HG02938 (cell line): ENCODE results near the gene POP5.

Source experiments
- ATAC-seq: cut with Tn5 transposase; IDR thresholded peaks from one replicate; pipeline ENCODE4 v1.9.1; 2021; ENCODE audit warnings: mild to moderate bottlenecking, moderate library complexity; ENCODE audit not compliant: unreplicated experiment

POP5 gene

DNA sequence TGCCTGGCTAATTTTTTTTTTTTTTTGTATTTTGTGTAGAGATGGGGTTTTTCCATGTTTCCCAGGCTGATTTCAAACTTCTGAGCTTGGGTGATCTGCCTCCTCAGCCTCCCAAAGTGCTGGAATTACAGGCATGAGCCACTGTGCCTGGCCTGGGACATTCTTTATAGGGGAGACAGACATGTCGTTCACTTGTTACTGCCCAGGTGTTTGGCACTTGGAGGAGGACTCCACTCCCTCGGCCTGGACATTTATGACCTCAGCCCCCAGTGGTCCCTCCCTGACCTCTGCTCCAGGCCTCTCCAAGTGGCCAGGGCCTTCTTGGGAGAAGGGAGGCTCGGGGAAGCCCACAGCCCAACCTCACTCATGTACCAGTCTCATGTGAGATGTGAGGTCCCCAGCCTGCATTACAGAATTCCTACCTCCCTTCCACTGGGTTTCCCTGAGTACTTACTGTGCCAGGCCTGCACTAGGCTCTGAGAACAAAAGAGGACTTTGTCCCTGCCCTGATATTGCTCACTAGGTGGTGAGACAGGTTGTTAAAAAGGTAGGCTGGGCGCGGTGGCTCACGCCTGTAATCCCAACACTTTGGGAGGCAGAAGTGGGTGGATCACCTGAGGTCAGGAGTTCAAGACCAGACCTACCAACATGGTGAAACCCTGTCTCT, 9.7 kb upstream of the POP5 start:
- no peak for ATAC-seq

DNA sequence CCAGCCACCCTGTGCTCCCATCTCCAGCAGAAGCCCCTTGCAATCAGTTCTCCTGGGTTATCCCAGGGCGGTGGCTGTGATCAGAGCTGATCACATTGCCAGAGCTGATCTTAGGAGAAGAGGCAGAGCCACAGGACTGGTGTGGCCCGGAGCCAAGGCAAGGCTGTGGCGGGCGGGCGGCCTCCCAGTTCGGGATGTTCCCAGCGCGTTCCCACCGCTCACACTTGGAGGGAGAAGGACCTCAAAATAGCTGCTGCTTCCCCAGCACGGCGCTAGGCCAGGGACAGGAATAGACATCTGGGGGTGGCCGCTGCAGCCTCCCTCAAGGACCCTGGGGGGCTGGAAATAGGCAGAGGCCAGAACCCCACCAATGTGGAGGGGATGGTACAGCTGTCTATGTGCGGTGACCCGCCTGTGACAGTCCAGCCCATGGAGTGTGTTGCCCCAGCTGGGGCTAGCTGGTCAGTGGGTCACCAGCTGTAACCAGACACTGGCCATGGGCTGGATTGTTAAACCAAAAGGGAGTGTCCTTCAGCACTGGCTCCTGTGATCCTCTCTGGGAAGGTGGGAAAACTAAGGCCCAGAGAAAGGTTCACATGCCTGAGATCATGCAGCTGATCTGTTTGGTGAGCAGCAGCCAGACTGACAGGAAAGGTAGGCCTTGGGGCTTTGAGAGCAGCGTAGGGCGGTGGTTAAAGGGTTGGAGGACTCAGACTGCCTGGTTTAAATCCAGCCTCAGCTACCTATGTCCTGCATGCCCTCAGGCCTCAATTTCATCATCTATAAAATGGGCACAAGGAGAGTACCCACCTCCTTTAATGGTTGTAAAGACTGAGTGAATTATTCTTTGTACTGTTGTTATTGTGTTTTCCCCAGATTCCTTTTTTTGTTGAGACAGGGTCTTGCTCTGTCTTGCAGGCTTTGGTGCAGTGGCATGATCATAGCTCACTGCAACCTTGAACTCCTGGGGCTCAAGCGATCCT, 8.0 kb upstream of the POP5 start:
- ATAC-seq, result no peak

DNA sequence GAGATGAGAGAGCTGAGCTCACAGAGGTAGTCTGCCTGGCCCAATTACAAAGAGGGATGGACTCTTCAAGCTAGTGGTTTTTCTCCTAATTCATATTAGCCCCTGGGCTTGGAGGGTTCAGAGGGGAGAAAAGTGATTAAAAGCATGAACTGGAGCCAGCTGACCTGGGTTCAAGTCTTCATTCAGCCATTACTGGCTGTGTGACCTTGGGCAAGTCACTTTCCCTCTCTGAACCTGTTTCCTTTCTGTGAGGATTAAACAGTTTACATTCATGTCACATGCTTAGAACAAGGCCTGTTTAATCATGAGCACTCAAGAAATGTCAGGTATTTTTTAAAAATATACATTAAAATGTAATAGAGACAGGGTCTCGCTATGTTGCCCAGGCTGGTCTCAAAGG, 7.2 kb upstream of the POP5 start:
- no peak for ATAC-seq

DNA sequence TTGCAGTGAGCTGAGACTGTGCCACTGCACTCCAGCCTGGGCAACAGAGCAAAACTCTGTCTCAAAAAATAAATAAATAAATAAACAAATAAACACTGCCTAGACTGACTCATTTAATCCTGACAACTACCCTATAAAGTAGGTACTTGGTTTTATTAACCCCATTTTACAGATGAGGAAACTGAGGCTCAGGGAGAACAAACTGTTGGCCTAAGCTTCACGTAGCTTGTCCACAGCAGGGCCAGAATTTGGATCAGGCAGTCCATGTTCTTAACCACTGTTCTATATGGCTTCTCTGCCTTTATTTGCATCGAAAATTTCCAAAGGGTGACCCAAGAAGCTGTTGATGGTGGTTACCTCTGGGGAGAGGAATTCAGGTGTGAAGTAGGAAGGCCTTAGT, 5.7 kb upstream of the POP5 start:
- no peak for ATAC-seq

DNA sequence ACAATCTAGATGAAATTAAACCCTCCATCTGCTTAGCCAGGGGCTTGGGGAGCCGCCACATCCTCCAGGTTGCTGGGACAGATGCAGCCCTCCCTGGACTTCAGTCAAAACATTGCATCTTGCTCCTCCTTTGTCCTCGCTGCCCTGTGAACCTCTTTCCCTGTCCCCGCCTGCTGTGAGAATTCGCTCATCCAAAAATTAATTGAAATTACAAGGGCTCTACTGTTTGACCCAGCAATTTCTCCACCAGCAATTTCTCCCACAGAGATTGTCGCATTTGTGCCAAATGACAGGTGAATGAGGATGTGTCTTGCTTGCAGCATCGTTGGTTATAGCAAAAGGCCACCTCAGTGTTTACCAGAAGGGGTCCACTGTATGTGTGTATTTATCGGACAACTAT, 5.0 kb upstream of the POP5 start:
- ATAC-seq, result no peak

DNA sequence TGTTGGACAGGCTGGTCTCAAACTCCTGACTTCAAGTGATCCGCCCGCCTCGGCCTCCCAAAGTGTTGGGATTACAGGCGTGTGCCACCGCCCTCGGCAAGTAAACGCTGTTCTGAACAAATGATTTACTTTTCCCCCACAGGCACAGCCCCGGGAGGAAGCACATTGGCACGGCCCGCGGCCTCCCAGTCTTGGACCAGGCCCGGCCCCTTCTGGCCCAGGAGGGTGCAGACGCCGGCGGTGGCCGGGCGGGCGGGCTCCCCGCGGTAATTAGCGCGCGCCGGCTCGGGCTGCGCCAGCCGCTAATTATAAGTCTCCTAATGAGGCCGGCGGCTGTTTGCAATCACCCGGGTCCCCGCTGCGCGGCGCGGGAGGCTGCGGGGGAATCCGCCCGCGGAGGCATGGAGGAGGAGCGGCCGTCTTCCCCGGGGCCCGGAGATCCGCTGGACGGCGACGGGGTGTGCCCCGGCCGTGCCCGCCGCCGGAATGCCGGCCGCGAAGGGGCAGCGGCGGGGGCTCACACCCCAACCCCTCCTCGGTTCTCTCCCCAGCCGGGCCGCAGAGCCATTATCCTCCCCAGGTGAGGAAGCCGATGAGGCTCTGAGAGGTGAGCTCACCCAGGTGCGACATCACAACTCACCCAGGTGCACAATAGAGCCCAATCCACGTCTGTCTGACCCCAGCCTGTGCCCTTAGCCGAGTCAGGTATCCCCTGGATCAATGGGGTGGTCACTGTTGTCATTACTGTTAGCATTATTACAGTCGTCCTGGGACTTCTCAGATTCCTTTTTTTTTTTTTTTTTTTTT, 3.3 kb upstream of the POP5 start:
- ATAC-seq, result no peak

DNA sequence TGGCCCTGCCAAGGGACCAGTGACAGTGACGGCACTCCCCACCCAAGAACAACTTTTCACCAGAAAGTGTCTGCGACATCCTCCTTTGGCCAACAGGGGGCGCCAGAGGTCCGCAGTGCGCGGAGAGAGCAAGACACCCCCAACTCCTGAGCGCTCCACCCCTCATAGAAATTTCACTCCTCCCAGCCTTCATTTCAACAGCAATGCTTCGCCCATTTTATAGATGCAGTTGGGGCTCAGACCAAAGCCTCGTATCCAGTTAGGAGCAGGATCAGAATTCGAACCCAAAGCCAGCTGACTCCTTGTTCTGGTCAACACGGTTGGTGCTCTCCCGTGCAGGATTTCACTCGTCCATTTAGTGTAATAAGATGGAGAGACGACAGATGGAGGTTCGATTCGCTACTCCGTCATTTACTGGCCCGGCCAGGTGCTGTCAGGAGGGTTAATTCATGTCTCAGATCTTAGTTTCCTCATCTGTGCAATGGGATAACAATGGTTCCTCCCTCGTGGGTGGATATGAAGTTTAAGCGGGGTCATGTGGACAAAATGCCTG, 2.4 kb upstream of the POP5 start:
- no peak for ATAC-seq

DNA sequence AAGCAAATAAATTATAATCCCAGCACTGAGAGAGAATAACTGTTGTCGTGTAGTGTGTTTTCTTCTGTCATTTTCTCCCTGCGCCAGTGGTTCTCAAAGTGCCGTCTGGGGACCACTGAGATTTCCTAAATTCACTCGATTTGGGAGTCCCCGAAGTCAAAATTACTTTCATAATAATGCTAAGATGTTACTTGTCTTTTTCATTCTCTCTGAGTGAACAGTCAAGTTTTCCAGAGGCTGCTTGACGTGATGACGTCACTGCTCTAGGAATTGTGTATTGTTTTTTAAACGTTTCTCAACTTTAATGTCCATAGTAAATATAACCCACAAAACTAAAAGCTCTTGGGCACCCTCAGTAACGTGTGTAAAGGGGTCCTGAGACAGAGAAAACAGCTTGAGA, 796 bp upstream of the POP5 start:
- no peak for ATAC-seq

DNA sequence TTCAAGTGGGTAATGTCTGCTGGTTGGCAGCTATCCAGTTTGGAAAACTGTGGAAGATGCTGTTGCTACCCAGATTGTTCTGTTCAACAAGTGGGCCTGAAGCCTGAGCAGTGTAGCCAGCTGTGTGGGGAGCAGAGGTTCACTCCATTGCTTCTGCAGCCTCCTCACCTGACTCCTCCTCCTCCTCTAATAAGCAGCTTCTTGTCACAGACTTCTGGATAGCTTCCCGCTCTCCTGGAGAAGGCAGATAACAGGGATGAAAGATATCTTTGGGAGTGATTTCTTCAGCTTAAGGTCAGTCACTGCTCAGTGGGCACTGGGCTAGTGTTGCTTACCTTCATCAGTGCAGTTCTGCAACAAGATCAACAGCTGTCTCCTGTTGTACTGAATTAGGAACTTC, 2.0 kb downstream of the POP5 start:
- no peak for ATAC-seq

DNA sequence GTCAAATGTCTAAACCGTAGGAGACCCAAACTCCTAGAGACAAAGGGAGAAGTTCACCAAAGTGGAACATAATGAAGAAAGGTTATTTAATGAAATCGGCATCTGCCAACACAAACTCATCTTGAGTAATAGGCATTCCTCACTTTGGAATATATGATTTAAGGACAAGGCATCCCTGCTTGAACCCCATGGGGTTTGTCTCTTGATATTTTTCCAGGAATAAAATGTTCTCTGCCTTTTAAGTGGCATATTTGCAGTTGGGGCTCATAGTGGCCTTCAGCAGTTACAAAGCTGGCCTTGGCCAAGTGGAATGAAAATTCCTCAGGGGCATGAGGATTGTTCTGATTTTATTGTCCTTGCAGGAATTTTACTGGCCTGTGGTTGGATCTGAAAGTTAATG, 7.1 kb downstream of the POP5 start:
- ATAC-seq, result no peak

DNA sequence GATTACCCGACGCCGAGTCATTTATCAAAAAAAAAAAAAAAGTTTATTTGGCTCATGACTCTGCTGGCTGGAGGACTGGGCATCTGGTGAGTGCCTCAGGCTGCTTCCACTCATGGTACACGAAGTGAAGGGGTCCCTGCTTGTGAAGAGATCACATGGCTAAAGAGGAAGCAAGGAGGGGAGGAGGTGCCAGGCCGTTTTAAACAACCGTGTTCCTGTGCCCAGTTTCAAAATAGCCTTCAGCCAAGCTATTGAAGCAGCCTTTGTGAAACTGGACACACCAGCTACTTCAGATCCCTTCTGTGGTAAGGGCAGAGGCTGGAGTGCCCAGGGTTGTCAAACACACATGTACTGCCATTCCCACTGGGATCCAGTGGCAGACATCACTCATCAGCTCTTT, 7.6 kb downstream of the POP5 start:
- no peak for ATAC-seq

DNA sequence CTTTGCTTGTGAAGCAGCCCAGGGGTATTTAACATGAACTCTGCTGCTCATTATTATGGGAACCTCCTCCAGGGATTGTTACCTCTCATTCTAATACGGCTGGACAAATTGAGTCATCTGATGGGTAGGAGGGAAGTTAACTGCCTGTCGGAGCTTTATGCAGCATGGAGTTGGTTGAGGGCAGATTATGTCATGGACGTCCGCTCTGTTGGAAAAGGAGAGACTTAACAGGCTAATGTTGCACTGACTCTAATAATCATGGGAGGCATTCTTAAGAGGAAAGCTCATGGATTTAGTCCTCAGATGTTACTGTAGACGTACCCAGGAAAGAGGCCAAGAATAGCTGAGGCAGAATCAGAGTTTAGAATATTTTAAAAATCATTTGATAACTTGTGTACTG, 9.9 kb downstream of the POP5 start:
- no peak for ATAC-seq

DNA sequence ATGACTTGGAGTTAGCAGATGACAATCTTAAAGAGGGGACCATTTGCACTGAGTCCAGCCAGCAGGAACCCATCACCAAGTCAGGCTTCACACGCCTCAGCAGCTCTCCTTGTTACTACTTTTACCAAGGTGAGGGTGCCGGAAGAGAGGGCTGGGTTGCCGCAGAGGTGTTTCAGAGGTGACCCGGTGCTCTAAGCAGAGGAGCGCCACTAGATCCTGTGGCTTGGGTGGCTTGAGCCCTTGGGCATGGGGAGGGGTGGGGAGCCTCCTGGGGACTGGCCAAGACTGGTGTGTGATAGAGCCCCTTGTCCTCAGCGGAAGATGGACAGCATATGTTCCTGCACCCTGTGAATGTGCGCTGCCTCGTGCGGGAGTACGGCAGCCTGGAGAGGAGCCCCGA, 17.7 kb downstream of the POP5 start:
- ATAC-seq, result no peak

DNA sequence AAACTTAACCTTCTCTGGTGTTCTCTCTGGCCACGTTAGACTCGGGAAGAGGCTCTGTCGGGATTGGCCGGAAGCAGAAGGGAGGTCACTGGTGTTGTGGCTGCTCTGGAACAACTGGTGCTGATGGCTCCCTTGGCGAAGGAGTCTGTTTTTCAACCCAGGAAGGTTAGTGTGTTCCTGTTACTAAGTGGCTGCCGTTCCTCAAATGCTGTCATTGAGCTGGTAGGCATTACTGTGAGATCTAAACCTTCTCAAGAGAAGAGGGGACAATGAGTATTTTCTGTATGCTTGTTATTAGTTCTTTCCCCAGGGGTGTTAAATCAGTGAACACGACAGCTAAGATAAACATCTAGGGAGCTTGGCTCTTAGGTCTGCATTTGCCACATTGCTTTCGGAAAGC, 18.3 kb downstream of the POP5 start:
- ATAC-seq, result no peak

DNA sequence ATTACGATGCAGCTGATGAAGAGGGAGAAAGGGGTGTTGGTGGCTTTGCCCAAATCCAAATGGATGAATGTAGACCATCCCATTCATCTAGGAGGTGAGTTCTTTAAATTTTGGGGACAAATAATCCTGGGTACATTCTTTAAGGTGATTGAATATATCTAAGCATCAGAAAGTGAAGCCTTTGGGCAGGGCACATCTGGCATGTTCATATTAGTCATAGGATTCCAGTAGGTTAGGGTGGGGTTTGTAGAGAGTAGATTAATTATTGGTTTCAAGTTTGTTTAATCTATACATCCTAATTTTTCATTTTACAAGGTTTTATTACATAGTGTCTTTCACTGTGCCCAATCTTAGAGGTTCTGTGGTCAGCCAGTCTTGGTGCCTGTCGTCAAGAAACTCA, 23.6 kb downstream of the POP5 start:
- ATAC-seq, result no peak

DNA sequence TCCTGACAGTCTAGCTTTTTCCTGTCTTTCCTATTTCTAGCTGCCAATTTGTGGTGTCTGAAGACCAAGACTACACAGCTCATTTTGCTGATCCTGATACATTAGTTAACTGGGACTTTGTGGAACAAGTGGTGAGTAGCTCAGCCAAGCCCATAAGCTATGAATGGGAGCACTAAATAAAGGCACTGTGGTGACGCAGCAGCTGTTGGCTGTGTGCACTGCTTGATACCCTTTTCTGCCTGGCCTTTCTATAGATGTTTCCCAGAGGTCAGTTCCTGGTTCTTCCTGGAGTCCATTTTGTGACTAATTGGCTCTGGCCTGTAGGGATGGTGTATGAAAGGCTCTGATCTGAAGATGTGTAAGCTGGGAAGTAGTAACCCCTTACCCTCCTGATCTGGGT, 26.5 kb downstream of the POP5 start:
- no peak for ATAC-seq

DNA sequence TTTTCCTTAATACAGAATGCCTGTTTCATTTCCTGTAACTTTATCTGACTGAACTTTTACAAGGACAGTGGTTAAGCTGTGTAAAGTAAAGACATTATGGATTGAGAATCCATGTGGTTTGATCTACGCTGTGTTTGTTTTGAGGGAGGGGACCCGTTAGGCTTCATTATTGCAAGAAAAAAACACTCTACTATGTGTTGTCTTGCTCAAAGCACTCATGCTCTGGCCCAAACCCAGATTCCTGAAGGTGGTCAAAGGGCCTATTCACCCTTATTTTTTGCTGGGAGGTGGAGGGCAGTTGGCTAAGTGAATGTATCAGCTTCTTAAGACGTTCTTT, 35.2 kb downstream of the POP5 start:
- no peak for ATAC-seq

DNA sequence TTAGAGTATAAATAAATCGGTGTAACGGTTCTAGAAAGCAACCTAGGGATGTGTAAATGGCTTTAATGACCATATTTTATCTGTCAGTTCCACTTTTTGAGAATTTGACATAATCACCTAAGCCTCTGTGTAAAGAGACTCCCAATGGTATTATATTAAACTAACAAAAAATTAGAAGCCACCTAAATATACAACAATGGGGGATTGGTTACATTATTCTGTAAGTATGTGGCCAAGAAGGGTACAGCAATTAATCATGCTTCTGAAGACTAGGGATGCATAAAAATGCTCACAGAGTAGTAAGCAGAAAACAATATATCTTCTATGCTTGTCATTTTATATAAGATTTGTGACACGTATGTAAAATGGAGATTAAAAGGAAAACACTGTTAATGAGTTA, 36.5 kb downstream of the POP5 start:
- no peak for ATAC-seq

DNA sequence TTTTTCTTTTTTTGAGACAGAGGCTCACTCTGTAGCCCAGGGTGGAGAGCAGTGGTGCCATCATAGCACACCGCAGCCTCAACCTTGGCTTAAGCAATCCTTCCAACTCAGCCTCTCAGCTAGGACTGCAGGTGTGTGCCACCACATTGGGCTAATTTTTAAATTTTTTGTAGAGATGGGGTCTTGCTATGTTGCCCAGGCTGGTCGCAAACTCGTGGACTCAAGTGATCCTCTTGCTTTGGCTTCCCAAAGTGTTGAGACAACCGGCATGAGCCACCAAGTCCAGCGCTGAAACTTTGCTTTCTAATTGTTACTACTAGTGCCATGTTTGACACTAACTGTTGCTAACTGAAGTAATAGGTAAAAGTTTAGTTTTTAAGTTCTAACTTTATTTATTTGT, 39.0 kb downstream of the POP5 start:
- no peak for ATAC-seq

DNA sequence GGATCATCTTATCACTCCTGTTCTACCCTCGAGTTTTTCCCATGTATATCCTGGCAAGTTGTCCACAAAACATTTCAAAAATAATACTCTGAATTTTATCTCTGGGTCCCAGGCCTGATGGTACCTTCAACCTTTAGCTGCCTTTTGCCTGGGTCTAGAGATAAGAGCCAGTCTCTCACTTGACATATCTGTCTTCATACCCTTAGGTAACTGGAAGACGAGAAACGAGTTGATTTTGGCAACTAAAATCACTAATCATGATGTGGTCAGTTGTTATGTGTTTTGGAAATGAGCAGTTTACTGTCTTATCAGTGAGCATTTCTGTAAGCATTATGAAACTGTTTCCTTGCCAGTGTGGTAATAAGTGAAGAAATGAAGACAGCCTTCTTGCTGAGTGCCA, 40.8 kb downstream of the POP5 start:
- ATAC-seq, result no peak

DNA sequence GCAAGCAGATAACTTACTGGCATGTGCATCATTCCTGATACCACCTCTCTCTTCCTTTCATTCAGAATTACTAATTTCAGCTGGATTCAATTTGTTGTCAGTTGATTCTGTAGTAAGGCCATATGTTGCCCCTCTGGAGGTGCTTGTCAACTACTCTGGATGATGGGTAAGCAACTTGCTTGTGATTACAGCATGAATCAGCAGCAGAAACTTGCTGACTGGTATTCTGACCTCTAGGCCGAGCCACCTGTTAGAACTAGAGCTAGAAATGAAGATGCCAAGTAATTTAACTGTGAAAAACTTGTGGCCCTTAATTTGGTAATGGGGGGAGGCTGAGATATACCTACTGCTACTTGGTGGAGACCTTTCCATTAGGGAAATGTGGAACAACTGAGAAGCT, 41.9 kb downstream of the POP5 start:
- ATAC-seq, result no peak
